ENCODE measurements around the gene NBDY. TPM values are rescaled to one million over a fixed set of nuclear protein-coding genes. Genes with fewer than 3 reads are reported as not detected.

The NBDY gene
- polyA plus RNA-seq, 2 of the 4 experiments (the other 2 are of a cell fraction): 48.0 to 64.8 TPM

DNA sequence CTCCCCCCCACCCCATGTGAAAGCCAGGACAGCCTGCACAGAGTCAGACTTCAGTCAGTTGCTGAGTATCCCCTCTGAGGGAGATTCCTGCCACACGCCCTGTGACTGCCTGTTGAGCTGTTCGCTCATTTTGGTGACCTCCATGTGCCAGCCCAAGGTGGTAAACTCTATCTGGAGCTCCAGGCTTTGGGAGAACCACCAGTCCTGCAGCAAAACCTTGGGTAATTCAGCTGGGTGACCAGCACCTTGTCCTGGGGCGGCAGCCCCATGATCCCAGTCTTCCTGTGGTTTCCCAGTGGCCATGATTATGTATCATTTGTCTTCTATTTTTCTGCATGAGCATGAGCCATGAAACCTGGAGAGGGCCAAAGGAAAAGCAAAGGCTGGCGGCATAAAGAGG is 73.4 kb downstream of the NBDY start:
- no peaks in the 10 kb centered on the region for H3K4me1 ChIP-seq
- H3K9me3 ChIP-seq: no peaks in the 10 kb centered on the region
- ChIA-PET CTCF (no interaction called here), POLR2A (no interaction called here)
- H3K4me2 ChIP-seq: no peak overlapping the region
- no peak overlapping the region for H3K4me3 ChIP-seq
- FAIRE-seq (no peak), ATAC-seq (no peak), DNase-seq (ENCODE audit: low read depth in 1 of 2, low spot score in 1 of 2) (no peak)
- 100% methylated on average over 2 of the region's 4 CpGs for WGBS (ENCODE audit: missing lambda C conversion rate)
- H3K27ac ChIP-seq: no peak overlapping the region
- no peak for TF ChIP-seq POLR2AphosphoS2 (conservative IDR thresholded peaks at IDR 0.05; ENCODE audit: low read length)

DNA sequence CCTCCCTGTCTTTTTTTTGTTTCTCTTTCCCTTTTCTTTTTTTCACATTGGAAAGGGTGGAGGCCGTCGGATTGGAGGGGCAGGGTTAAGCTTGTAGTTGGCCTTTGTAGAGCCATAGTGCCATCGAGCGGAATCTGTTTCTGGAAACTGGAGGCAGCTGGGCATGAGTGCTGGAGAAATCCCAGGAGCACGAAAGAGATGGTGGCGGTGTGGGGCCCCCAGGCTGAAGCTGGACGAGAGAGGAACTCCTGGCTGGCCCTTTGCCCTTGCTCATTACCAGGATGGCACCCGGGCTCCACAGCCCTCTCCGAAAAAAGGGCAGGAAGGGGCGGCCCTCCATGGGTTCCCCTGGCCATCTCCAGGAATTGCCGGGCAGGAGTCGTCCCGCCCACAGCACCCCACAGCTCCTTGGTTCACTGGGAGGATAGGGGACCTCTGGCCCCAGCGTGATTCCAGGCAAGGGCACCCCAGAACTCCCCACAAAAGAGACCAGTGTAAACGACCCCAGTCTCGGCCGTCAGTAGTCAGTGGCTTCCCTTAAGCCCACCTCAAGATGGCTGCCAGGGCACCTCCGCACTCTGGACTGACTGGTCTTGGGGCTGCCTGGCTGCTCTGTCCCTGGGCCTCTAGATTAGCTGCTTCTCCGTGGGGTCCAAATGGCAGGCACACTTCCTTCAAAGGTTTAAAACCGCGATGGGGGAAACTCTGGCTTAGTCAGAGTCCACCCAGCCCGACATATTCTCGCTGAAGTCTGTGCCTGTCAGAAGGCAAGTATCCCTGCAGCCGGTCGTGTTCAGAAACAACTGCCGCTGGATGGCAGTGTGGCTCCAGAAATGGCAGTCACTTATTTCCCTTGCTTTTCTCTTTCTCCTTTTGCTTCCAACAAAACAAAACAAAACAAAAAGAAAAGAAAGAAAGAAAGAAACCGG is 74.1 kb downstream of the NBDY start:
- ChIA-PET POLR2A (no interaction called here), CTCF (no interaction called here)
- H3K4me3 ChIP-seq: no peak overlapping the region
- no peak overlapping the region for H3K27ac ChIP-seq
- 81% methylated on average over 18 of the region's 27 CpGs for WGBS (ENCODE audit: missing lambda C conversion rate)
- ATAC-seq (no peak), DNase-seq (ENCODE audit: low read depth in 1 of 2, low spot score in 1 of 2) (no peak), FAIRE-seq (no peak)
- no peak overlapping the region for H3K4me2 ChIP-seq
- H3K9me3 ChIP-seq: no peaks in the 10 kb centered on the region
- no peaks in the 10 kb centered on the region for H3K4me1 ChIP-seq
- TF ChIP-seq TFCP2L1 (CRISPR knock-in tag; IDR thresholded peaks at IDR 0.05): no peak
- no peak for TF ChIP-seq EHMT2 (IDR thresholded peaks at IDR 0.05; ENCODE audit: low read depth)
- TF ChIP-seq, protein P1, sequence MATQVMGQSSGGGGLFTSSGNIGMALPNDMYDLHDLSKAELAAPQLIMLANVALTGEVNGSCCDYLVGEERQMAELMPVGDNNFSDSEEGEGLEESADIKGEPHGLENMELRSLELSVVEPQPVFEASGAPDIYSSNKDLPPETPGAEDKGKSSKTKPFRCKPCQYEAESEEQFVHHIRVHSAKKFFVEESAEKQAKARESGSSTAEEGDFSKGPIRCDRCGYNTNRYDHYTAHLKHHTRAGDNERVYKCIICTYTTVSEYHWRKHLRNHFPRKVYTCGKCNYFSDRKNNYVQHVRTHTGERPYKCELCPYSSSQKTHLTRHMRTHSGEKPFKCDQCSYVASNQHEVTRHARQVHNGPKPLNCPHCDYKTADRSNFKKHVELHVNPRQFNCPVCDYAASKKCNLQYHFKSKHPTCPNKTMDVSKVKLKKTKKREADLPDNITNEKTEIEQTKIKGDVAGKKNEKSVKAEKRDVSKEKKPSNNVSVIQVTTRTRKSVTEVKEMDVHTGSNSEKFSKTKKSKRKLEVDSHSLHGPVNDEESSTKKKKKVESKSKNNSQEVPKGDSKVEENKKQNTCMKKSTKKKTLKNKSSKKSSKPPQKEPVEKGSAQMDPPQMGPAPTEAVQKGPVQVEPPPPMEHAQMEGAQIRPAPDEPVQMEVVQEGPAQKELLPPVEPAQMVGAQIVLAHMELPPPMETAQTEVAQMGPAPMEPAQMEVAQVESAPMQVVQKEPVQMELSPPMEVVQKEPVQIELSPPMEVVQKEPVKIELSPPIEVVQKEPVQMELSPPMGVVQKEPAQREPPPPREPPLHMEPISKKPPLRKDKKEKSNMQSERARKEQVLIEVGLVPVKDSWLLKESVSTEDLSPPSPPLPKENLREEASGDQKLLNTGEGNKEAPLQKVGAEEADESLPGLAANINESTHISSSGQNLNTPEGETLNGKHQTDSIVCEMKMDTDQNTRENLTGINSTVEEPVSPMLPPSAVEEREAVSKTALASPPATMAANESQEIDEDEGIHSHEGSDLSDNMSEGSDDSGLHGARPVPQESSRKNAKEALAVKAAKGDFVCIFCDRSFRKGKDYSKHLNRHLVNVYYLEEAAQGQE (IDR thresholded peaks at IDR 0.05): no peak
- TF ChIP-seq ZC3H11A (IDR thresholded peaks at IDR 0.05): no peak
- no peak for TF ChIP-seq CEBPB (IDR thresholded peaks at IDR 0.05)
- TF ChIP-seq JUN (IDR thresholded peaks at IDR 0.05): no peak
- TF ChIP-seq KDM1A (IDR thresholded peaks at IDR 0.05; ENCODE audit: low read depth): no peak
- no peak for TF ChIP-seq RNF2 (IDR thresholded peaks at IDR 0.05; ENCODE audit: borderline replicate concordance, low read depth)
- TF ChIP-seq, protein P2, sequence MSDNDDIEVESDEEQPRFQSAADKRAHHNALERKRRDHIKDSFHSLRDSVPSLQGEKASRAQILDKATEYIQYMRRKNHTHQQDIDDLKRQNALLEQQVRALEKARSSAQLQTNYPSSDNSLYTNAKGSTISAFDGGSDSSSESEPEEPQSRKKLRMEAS (IDR thresholded peaks at IDR 0.05): no peak
- no peak for TF ChIP-seq ZSCAN20 (CRISPR knock-in tag; IDR thresholded peaks at IDR 0.05)
- no peak for TF ChIP-seq CBX8 (IDR thresholded peaks at IDR 0.05)
- TF ChIP-seq, protein P3, sequence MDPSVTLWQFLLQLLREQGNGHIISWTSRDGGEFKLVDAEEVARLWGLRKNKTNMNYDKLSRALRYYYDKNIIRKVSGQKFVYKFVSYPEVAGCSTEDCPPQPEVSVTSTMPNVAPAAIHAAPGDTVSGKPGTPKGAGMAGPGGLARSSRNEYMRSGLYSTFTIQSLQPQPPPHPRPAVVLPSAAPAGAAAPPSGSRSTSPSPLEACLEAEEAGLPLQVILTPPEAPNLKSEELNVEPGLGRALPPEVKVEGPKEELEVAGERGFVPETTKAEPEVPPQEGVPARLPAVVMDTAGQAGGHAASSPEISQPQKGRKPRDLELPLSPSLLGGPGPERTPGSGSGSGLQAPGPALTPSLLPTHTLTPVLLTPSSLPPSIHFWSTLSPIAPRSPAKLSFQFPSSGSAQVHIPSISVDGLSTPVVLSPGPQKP (IDR thresholded peaks at IDR 0.05; ENCODE audit: low read depth, low read length): no peak
- TF ChIP-seq CHD2 (IDR thresholded peaks at IDR 0.05; ENCODE audit: low read length, partially characterized antibody): no peak
- TF ChIP-seq POLR2A (IDR thresholded peaks at IDR 0.05; ENCODE audit: low read length): no peak
- TF ChIP-seq MYC (IDR thresholded peaks at IDR 0.05; ENCODE audit: borderline replicate concordance, low read length): no peak
- TF ChIP-seq FOXS1 (CRISPR knock-in tag; IDR thresholded peaks at IDR 0.05): no peak
- TF ChIP-seq, protein P4, sequence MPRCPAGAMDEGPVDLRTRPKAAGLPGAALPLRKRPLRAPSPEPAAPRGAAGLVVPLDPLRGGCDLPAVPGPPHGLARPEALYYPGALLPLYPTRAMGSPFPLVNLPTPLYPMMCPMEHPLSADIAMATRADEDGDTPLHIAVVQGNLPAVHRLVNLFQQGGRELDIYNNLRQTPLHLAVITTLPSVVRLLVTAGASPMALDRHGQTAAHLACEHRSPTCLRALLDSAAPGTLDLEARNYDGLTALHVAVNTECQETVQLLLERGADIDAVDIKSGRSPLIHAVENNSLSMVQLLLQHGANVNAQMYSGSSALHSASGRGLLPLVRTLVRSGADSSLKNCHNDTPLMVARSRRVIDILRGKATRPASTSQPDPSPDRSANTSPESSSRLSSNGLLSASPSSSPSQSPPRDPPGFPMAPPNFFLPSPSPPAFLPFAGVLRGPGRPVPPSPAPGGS (IDR thresholded peaks at IDR 0.05): no peak
- TF ChIP-seq RAD21 (conservative IDR thresholded peaks at IDR 0.05 in 1 of 2, IDR thresholded peaks at IDR 0.05 in 1 of 2): no peak
